BE2C (cell line): ENCODE results near the gene P2RY8.
"Not testable (repeated sequence)": the region's sequence is repeated elsewhere in the genome, so short reads cannot be mapped to it uniquely, and the experiment has no call there.

ENCODE experiments used
- DNase-seq: peaks from one replicate; pipeline ENCODE4 v3.0.0-alpha.2; 2020
- H3K27me3 ChIP-seq: fragments of 250-450 bp; sonication (Bioruptor Pico); 2 replicates; pipeline ENCODE4 v1.5.1; 2020; ENCODE audit warnings: mild to moderate bottlenecking
- H3K36me3 ChIP-seq: fragments of 250-450 bp; sonication (Bioruptor Pico); 2 replicates; pipeline ENCODE4 v1.5.1; 2020; ENCODE audit warnings: mild to moderate bottlenecking
- H3K4me1 ChIP-seq: fragments of 250-450 bp; sonication (Bioruptor Pico); 2 replicates; pipeline ENCODE4 v1.5.1; 2020
- H3K4me3 ChIP-seq: 2 replicates; pipeline ENCODE4 v1.5.1; 2011; ENCODE audit warnings: low read depth, low read length
- H3K9me3 ChIP-seq: fragments of 250-450 bp; sonication (Bioruptor Pico); 2 replicates; pipeline ENCODE4 v1.5.1; 2020
- TF ChIP-seq, protein P1 (sequence below): IDR thresholded peaks from 2 replicates; pipeline ENCODE4 v1.5.1; 2012; ENCODE audit warnings: mild to moderate bottlenecking, low read depth, low read length

Gene P2RY8

GRCh38 chrX:1577845-1578244 is 40.9 kb upstream of the P2RY8 start:
- no peaks in the 10 kb centered on the region for H3K9me3 ChIP-seq
- no peak overlapping the region for H3K4me3 ChIP-seq
- TF ChIP-seq, protein P1, sequence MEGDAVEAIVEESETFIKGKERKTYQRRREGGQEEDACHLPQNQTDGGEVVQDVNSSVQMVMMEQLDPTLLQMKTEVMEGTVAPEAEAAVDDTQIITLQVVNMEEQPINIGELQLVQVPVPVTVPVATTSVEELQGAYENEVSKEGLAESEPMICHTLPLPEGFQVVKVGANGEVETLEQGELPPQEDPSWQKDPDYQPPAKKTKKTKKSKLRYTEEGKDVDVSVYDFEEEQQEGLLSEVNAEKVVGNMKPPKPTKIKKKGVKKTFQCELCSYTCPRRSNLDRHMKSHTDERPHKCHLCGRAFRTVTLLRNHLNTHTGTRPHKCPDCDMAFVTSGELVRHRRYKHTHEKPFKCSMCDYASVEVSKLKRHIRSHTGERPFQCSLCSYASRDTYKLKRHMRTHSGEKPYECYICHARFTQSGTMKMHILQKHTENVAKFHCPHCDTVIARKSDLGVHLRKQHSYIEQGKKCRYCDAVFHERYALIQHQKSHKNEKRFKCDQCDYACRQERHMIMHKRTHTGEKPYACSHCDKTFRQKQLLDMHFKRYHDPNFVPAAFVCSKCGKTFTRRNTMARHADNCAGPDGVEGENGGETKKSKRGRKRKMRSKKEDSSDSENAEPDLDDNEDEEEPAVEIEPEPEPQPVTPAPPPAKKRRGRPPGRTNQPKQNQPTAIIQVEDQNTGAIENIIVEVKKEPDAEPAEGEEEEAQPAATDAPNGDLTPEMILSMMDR: no peak
- DNase-seq: no peak
- H3K27me3 ChIP-seq: no peaks in the 10 kb centered on the region
- no peaks in the 10 kb centered on the region for H3K36me3 ChIP-seq
- no peaks in the 10 kb centered on the region for H3K4me1 ChIP-seq

GRCh38 chrX:1576201-1576992 is 39.4 kb upstream of the P2RY8 start:
- no peak for DNase-seq
- TF ChIP-seq, protein P1: no peak
- Histone ChIP-seq H3K36me3 (no peaks in the 10 kb centered on the region), H3K27me3 (no peaks in the 10 kb centered on the region), H3K9me3 (no peaks in the 10 kb centered on the region), H3K4me1 (no peaks in the 10 kb centered on the region), H3K4me3 (no peak overlapping the region)

DNA sequence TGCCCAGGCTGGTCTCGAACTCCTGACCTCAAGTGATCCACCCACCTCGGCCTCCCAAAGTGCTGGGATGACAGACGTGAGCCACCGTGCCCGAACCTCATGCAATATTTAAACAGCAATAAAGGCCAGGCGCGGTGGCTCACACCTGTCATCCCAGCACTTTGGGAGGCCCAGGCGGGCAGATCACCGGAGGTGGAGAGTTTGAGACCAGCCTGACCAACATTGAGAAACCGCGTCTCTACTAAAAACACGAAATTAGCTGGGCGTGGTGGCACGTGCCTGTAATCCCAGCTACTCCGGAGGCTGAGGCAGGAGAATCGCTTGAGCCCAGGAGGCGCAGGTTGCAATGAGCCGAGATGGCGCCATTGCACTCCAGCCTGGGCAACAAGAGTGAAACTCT is 37.2 kb upstream of the P2RY8 start:
- DNase-seq, H3K36me3 ChIP-seq, H3K9me3 ChIP-seq, H3K27me3 ChIP-seq, H3K4me3 ChIP-seq, H3K4me1 ChIP-seq: not testable (repeated sequence)

GRCh38 chrX:1564750-1565683 is 28.0 kb upstream of the P2RY8 start:
- Histone ChIP-seq H3K4me1 (no peaks in the 10 kb centered on the region), H3K9me3 (no peaks in the 10 kb centered on the region), H3K27me3 (no peaks in the 10 kb centered on the region), H3K36me3 (no peaks in the 10 kb centered on the region), H3K4me3 (no peak overlapping the region)
- TF ChIP-seq, protein P1: no peak
- DNase-seq: no peak

DNA sequence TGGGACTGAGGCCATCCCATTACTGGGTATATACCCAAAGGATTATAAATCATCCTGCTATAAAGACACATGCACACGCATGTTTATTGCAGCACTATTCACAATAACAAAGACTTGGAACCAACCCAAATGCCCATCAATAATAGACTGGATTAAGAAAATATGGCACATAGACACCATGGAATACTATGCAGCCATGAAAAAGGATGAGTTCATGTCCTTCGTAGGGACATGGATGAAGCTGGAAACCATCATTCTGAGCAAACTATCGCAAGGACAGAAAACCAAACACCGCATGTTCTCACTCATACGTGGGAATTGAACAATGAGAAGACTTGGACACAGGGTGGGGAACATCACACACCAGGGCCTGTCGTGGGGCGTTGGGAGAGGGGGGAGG is 27.1 kb upstream of the P2RY8 start:
- not testable (repeated sequence) for H3K9me3 ChIP-seq, H3K27me3 ChIP-seq, H3K4me1 ChIP-seq, DNase-seq, H3K36me3 ChIP-seq, H3K4me3 ChIP-seq

DNA sequence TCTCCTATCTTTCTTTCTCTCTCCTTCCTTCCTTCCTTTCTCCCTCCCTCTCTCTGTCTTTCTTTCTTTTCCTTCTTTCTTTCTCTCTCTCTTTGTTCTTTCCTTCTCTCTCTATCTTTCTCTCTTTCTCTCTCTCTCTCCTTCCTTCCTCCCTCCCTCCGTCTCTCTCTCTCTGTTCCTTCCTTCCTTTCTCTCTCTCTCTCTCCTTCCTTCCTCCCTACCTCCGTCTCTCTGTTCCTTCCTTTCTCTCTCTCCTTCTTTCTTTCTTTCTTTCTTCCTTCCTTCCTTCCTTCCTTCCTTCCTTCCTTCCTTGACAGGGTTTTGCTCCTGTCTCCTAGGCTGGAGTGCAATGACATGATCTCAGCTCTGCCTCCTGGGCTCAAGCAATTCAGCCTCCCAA is 24.2 kb upstream of the P2RY8 start:
- TF ChIP-seq, protein P1: no peak
- no peak overlapping the region for H3K4me3 ChIP-seq
- no peaks in the 10 kb centered on the region for H3K9me3 ChIP-seq
- no peak for DNase-seq
- H3K36me3 ChIP-seq: no peaks in the 10 kb centered on the region
- no peaks in the 10 kb centered on the region for H3K4me1 ChIP-seq
- H3K27me3 ChIP-seq: no peaks in the 10 kb centered on the region
